CD4-positive, alpha-beta T cell treated with Interleukin-1 beta for 1 hour (primary cell): ENCODE measurements around the gene RNF213.

ENCODE experiments used
- DNase-seq, 2 donors: peaks; one replicate each; pipeline ENCODE4 v3.0.0-alpha.2; 2020 to 2022

RNF213 gene

DNA sequence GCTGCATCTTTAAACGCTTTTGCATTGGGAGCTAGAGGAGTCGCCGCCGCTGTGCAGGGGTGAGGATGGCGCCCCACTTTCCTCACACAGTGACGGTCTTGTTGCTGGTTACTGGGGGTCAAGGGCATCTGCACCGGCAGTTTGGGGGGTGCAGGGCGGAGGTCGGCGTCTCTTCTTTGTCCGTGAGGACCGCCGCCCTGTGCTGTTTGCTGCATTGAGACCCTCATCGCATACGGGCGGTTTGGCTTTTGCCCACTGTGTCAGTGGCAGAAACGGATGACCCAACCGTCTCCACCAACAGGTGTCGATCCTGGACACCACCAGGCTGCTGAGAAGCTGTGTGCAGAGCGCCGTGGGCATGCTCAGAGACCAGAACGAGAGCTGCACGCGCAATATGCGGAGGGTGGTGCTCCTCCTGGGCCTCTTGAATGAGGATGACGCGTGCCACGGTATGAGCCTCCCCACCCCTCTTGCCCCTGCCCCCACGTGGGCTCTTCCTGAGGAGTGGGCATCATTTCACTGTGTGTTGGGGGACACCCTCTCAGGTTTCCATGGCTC, 93.1 kb downstream of the RNF213 start:
- DNase-seq = no peak

DNA sequence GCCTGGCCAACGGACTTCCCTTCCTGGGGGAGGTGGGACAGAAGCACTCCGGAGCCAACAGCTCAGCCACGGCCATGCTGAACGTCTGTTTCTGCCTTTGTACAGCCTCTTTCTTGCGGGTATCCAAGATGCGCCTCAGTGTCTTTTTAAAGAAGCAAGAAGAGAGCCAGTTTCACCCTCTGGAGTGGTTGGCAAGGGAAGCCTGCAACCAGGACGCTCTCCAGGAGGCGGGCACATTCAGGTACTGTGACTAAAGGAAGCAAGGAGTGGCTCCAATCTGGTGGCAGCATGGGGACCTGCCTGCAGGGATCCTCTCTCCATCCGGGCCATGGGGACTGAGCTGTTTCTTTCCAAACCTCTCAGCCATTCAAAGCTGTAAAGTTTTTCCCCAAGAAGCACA, 93.7 kb downstream of the RNF213 start:
- no peak for DNase-seq

DNA sequence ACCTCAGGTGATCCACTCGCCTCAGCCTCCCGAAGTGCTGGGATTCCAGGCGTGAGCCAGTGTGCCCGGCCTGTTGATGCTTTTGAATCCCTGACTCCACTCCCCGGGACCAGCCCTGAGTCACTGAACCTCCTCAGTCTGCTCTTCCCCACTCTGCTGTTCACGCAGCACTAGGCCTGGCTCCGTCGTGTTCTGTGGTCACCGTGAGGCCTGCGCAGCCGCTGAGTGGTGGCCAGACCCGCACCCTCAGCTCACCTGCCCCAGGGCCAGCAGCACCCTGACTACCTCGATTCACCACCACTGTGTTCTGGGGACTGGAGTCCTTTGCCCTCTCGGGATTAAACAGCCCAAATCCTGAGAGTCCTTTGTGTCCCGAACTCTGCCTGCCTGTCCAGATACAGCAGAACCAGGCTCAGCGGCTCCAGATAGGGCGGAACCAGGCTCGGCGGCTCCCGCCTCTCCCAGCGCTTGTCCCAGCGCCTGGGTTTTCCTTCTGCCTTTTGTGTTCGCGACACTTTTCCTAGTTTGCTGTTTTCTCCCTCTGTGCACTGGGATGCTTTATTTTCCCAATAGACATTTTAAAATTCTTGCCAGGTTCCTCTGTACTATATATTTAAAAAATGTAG, 95.7 kb downstream of the RNF213 start:
- no peak for DNase-seq

DNA sequence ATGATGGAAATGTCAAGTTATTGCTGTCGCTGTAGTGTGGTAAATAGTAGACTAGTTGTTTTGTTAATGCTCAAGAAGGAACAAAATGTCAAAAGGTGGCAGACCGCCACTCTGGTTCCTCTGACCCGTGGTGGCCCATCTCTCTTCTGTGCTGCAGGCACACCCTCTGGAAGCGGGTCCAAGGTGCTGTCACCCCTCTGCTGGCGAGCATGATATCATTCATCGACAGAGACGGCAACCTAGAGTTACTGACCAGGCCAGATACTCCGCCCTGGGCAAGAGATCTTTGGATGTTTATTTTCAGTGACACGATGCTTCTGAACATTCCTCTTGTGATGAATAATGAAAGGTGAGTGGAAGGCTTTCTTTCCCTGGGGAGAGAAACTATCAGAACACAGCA, 97.5 kb downstream of the RNF213 start:
- no peak for DNase-seq

DNA sequence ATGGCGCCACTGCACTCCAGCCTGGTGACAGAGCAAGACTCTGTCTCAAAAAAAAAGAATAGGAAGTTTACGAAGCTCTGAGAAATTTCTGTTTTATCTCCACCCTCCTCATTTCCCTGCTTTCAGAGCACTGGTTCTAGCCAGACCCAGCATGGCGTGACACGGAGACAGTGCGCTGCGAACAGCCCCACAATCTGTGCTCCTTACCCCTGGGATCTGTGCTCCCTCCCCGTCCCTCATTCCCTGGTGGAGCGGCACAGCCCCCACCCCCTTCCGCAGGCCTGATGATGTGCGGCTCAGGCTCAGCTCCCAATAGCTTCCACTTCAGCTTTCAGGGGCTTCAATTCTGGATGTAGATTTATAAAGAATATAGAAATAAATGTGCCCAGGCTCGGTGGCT, 98.2 kb downstream of the RNF213 start:
- no peak for DNase-seq

DNA sequence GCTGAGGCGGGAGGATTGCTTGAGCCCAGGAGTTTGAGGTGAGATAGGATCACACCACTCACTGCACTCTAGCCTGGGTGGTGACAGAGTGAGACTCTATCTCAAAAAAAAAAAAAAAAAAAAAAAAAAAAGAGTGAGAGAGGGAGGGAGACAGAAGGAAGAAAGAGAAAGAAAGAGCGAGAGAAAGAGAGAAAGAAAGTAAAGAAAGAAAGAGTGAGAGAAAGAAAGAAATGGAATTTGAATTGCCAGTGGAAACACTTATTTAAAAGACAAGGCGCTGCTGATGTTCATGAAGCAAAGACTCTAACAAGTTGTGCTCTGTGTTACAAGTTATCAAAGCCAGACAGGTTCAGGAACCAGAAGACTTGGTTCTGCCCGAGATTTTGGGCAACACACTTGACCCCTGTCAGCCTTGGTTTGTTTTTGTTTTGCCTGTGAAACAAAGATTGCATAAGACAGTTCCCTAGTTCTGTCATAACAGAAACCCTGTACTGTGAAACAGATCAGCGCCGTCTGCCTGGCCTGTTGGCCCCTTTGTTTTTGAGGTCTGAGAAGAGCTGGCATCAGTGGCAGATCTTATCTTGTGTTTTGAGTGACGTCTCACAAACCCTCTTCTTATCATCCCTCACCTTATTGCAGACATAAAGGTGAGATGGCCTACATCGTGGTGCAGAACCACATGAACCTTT, 98.9 kb downstream of the RNF213 start:
- DNase-seq = no peak

DNA sequence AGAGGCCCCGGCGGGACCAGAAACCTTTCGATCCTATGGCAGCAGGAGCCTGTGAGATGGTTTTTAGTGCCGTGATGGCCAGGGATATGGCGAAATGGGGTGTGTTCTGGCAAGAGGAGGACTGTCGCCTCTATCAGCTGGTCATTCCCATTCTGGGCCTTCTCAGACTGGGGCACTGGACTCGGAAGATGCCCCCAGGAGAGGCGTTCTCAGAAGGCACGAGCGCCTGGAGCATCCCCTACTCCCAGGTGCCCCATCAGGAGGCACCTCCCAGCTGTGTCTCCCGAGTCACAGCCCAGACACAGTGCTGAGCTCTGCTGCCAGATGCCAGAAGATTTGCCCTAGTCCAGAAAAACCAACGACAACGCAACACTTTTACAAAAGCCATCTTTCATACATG, 99.7 kb downstream of the RNF213 start:
- DNase-seq = no peak

DNA sequence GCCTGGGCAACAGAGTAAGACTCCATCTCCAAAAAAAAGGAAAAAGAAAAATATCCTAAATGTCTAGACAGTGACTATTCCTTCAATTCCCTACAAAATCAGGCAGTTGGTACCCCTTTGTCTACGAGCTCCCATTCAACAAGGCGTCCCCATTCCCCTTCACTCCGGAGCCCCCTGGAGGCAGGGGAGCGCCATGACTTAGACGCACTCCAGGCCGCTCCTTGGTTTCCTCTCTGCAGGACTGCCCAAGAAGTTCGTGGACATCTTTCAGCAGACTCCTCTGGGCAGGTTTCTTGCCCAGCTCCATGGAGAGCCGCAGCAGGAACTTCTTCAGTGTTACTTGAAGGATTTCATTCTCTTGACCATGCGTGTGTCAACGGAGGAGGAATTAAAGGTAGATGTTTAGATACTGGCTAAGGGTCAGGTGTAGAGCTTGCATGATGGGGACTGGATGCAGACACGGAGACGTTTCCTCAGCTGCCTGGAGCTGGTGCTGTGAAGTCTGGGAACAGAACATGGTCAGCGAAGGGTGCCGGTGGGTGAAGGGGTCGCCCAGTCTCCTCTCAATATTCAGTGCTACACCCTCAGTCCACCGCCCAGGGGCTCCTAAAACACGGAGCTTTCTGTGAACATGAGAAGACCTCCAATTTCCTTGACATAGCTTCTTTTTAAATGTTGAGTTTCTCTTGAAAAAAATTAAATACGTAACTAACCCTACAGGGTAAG, 101.0 kb downstream of the RNF213 start:
- no peak for DNase-seq

DNA sequence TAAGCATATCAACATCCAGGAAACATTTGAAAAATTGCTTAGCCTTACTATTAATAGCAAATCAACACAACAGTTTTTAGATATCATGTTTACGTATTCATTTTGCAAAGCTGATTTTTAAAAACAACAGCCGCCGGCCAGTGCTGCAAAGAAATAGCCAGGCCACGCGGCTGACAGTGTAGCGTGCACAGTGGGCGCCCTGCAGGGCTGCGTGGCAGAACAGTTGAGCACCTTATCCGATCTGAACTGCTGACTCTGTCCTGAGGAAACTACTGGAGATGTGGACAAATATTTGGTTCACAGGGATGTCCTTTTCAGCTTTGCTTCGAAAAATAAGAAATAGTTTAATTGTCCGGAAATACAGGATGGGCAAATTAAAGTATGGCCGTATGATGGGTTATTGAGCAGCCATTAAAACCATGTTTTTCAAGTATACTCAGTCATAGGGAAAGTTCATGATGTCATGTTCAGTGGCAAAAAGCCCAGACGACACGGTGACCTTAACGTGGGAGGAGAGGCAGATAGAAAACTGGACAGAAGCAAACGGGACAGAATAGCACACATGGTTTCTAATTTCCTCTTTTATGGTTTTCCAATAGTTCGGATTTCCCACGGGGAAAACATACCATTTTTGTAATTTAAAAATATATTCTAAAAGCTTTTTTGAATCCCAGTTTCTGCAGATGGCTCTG, 101.9 kb downstream of the RNF213 start:
- no peak for DNase-seq

DNA sequence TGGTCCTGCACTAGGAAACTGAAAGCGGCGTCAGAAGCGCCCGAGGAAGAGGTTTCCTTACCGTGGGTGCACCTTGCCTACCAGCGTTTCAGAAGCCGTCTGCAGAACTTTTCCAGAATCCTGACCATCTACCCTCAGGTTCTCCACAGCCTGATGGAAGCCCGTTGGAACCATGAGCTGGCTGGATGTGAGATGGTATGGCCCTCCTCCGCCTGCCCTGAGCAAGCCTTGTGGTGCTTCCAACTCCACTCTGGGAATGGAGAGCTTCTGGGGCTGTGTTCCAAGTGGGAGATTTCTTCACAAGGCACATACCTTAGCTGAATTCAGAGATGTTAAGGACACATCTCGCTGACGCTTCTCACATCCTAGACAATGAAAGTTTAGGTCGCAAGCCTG, 102.5 kb downstream of the RNF213 start:
- DNase-seq = no peak

DNA sequence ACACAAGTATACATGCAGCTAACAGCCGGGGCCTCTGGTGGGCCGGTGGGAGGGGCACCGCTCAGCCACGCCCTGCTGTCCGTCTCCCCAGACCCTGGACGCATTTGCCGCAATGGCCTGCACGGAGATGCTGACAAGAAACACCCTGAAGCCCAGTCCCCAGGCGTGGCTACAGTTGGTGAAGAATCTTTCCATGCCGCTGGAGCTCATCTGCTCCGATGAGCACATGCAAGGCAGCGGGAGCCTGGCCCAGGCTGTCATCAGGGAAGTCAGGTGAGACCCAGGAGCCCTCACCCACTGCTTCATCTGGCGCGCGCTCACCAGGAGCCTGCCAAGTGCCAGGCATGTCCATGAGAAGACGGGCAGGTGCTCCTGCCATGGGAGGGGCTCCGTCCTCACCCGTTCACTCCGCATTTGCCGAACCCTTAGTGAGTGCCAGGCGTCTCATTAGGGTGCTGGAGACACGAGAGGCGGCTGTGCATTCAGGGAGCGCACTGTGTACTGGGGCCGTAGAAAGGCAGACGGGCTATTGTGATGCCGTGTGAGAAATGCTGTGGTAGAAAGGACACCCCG, 103.0 kb downstream of the RNF213 start:
- DNase-seq = no peak

DNA sequence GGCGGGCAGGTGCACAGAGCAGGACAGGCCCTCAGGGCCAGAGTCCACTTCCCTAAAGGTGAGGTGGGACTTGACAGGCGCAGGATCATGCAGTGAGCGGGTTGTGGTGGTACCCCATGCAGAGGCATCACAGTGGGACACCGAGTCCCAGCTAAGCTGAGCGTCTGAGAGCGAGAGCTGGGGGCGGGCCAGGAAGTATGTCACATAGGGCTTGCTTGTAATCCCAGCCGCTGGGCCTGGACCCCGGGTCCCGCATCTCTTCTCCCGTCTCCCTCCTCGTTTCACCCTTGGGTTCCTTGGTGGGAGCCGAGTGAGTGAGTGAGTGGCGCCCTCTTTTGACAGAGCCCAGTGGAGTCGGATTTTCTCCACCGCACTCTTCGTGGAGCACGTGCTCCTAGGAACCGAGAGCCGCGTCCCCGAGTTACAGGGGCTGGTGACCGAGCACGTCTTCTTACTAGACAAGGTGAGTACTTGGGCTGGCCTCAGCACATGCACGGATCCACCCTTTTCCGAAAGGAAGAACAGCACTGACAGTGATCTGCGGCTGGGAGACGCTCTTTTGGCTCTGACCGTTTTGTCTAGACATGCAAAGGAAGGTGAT, 103.5 kb downstream of the RNF213 start:
- DNase-seq = no peak

DNA sequence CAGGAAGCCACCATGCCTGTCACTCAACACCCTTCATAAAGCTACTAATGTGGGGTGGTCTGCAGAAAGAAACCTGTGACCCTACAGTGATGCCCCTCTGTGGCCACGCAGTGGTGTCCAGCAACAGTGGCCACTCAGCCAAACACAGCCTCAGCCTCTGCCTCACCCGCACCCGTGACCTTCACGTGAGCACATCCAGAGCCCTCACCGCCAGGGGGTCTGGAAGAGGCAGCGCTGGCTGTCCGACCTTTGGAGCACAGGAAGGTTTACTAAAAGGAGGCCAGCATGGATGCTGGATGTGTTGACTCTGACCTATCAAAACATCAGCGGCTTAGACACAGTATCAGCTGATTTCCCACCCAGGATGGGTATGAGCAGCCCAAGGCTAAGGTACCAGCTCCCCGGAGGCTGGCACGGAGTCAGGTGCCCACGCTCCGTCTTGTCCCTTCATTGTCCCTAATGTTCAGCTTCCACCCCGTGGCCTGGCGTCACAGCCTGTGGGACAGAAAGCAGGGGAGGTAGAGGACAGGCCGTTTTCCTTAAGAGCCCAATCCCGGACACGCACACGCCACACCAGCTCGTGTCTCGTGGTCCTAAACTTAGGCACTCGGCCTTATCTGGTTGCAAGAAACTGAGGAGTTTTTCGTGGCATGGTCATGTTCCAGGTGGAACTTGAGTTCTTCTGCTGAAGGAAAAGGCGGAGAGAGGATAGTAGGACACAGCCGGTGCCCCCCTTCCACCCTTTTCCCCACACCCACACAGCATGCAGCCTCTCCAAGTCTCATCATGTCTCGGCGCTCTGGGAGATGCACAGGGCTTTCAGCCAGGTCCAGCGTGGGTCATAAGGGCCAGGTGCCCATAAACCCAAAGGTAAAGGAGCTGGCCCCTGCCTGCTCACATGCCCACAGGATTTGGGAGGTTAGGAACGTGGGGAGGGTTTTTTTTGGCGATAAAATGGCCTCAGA, 104.6 kb downstream of the RNF213 start:
- no peak for DNase-seq

DNA sequence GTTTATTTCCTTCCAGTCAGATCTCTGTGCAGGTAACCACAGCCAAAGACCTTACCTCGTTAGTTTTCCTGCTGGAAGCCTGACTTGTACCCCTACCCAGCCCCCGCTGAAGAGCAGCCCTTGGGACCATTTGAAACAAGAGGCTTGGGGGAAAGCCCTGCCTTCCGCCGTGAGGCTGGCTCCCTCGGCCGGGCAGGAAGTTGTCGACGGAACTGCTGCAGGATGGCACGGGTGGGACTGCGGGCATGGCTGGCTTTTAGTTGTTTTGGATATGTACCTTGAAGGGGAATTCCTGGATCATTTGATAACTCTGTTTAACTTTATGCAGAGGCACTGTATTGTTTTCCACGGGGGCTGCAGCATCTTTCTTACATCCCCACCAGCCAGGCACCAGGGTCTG, 105.3 kb downstream of the RNF213 start:
- DNase-seq = no peak

DNA sequence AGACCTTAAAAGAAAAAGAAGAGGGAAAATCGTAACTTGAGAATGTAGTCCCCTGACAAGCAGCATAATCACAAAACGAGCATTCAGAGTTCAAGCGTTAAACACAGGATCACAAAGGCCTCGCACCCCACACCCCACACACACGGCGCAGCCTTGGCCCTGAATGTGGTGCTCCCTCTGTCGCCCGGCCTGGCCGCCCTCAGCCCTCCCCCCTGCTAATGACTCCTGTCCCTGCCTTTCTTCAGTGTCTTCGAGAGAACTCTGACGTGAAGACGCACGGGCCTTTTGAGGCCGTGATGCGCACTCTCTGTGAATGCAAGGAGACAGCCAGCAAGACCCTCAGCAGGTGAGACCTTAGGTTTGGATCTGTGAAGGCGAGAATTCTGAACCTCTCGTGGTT, 106.9 kb downstream of the RNF213 start:
- no peak for DNase-seq

DNA sequence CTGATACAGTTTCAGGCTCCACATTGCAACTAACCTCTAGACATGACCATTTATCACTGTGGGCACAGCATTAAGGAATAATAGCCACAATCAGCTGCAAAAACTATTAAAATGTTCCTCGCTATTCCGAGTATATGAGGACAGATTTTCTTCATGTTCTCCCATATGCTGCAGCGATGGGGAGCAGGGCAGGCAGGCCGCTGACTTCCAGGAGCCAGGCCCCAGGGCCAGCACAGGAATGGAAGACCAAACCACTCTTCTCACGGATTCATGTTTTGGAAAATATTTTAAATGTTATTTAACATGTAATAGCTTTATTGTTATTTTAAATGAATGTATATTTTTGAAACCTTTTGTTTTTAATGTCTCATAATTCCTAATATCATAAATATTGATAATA, 110.5 kb downstream of the RNF213 start:
- no peak for DNase-seq

DNA sequence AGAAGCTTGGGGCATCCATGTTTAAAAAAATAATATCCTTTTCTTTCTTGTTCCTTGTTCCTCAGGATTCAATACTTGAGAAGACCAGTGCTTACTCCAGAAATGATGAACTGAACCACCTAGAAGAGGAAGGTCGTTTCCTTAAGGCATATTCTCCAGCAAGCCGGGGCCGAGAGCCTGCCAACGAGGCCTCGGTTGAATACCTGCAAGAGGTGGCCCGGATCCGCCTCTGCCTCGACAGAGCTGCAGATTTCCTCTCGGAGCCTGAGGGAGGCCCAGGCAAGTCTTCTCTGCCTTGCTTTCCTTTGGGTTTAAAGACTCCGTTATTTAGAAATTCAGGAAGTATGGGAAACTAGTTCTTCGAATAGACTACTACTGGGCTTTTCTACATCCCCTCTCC, 111.8 kb downstream of the RNF213 start:
- DNase-seq = no peak

DNA sequence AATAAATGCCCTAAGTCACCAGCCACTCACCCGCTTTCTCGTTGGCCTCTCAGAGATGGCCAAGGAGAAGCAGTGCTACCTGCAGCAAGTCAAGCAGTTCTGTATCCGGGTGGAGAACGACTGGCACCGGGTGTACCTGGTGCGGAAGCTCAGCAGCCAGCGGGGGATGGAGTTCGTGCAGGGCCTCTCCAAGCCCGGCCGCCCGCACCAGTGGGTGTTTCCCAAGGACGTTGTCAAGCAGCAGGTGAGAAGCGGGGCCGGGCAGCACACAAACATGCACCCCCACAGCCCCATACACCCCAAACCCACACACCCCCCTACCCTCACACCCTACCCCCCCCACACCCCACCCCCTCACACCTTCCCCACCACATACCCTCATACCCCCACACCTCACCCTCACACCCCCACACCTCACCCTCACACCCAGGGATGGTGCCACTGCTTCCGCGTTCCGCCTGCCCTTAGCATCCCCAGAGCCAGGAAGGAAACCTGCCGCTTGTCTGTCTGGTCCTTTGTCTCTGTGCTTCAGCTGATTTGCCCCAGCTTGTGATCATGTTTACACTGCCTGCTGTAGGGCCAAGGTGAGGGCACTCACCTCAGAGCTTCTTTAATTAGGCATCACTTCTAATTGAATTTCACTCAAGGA, 112.4 kb downstream of the RNF213 start:
- DNase-seq = no peak

DNA sequence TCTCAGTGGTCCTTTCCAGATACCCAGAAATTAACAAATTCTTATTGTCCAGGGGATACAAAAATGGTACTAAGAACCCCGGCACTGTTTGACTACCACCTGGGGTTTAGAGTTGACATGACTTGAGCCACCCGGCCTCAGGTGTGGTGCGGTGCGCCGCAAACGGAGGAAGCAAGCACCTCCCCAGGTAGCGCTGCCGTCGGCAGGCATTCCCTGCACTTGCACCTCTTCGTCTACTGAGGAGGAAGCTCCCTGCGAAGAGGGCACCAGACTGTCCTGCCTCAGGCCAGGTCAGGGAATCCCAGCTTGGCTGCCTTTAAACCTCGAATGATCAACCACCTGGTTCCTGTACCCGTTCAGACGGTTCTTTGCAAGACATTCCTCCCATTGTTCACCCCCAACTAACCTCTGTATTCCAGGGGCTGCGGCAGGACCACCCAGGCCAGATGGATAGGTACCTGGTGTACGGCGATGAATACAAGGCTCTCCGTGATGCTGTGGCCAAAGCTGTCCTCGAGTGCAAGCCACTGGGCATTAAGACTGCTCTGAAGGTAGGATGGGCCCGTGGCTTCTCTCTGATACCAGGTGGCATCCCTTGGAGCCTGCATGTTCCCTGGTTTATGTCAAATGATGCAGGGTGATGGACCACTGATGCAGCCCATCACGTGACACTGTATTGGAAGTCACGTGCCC, 113.5 kb downstream of the RNF213 start:
- DNase-seq = no peak
